NCI-H128 (cell line): ENCODE measurements around the gene BOLA3.
A peak's percentile ranks its signal among the peaks of the same experiment; 100 is the strongest.
"Not testable (repeated sequence)": the region's sequence is repeated elsewhere in the genome, so short reads cannot be mapped to it uniquely, and the experiment has no call there.

Experiments used
- DNase-seq: peaks from one replicate; lab custom pipeline; 2025; ENCODE audit not compliant: unreplicated experiment; lab: John Stamatoyannopoulos, UW

The BOLA3 gene

DNA sequence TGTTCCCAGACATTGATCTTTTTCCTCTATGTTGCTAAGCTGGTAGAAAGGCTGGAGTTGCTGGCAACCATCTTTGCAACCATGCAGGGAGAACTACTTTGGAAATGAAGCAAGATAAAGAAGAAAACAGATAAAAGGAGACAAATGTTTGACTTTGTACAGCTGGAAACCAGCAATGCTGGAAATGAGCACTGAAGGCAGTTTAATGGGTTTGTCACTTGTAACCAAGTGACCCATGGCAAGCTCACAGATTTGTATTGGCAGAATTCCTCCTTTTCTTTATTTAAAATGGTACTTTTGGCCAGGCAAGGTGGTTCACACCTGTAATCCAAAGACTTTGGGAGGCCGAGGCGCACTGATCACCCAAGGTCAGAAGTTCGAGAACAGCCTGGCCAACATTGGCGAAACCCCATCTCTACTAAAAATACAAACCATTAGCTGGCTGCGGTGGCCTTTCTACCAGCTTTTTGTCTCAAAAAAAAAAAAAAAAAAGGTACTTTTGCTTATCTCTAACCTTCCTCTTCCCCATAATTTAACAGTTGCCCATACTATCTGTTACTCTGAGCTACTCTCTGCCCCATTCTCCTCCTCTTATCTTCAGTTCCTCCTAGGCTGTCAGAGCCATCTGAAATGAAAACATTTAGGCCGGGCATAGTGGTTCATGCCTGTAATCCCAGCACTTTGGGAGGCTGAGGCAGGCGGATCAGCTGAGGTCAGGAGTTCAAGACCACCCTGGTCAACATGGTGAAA is 2.0 kb upstream of the BOLA3 start:
- DNase-seq, result no peak

DNA sequence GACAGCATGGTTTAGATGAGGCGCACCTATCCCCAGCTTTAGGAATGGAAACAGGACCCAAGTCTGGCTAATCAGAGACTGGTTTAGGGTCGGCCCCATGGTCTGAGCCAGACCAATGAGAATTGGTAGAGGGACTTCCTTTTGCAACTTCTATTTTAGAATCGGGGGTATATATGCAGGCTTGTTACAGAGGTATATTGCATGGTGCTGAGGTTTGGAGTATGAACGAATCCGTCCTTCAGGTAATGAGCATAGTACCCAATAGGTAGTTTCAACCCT is 1.5 kb upstream of the BOLA3 start:
- DNase-seq, result no peak

DNA sequence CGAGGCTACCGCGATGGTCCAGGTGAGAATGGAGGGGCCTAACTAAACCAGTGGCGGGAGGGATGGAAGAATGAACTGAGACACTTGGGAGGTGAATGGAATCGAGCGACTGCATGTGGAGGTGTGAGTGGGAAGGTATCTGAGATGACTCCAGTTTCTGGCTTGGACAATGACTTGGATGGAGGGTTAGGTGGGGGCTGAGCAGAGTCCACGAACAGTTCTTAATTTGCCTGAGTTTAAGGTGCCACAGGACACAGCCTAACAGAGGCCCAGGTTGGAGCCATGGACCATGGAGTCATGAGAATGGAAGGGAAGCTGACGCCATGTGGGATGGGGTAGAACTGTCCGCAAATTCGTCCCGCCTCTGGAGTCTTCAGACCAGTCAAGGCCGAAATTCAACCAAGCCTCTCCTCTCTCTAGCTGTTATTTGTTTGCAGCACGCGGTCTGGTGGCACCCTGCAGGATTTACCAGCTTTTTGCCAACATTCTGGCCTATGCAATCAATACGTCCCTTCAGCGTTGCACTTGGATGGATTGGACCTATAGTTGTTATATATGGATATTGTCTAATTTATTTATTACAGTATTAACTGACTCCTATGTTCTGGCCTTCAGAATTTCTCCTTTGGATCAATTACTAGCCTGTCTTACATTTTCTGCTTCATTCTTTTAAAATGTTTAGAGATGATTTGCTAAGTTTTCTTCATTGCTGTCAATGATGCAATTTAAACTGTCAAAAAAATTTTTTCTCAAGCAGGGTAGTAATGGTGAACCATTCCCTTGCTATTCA is 940 bp upstream of the BOLA3 start:
- no peak for DNase-seq

DNA sequence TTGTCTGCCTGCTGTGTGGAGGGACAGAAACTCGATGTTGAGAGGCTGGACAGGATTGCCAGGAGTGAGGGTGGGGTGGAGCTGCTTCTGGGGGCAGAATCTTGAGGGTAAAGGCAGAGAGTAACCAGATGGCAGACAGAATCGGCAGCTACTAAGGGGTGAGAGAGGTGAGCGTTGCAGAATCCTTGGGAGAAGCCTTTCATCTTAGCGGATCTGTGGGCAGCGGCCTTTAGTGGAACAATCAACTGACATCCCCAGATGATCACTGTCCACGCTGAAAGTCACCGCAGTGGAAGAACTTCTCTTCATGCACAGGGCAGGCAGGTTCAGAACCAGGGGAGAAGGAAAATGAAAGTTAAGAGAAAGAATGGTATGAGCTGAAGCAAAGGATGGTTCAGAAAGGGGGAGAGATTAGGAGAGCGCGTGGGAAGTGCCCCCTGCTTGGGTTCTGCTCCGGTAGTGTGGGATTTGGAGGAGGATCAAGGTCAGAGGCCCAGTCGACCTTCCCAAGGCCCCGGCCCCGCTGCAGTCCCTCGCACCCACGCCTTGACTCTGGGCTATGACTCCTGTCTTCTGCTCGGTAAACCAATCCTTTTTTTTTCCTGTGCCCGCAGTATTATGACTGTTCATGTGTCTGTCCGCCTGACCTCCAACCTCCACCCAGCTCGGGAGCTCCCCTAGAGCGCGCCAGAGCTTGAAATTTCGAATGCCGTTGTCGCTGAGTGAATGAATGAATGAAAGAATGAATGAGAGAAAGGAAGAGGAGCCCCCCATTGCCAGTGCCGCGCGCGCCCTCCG is 584 bp downstream of the BOLA3 start:
- no peak for DNase-seq

DNA sequence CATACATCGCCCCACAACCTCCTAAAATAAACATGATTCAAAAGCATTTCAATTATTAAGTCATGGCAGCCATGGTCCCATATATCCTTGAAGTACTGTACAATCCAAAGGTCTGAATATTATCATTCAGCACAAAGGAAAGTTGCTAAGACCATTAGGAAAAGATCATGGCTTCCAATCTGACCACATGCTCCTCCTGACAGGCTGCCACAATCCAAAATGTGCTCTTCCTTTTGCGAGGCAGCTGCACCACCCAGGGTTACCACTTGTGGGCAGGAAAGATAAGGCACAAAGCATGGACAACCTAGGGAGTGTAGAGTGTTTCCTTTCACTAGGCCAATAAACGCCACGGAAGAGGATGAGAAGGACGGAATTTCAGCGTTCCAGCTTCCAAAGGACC is 5.4 kb downstream of the BOLA3 start:
- no peak for DNase-seq

DNA sequence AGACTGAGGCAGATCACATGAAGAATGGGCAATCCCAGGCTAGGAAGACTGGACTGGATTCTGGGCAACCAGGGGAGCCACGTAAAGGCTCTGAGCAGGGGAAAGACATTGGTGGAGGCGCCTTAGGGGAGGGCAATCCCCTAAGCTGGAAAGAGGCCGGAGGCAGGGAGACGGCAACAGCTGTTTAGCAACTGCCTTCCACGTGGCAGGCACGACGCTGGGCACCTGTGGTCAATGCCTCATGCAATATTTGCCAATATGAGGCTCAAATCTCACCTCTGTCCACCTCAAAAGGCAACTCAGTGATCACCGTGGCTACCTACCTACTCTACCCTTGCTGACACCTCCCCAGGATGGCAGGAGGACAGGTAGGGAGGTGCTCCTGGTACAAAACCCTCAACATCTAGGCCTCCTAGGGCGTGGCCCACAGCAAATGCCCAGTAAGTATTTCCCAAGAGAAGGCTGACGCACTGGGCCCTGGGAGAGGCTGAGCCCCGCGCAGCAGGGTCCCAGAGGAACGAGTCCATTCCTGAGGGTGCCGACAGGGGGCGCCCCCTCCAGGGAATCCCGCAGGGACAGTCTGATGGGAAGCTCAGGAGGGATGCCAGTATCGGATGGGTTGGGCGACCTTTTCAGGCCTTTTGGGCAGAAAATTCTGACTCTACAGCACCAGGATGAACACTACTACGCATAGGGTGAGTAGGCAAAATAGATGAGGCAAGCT is 8.9 kb downstream of the BOLA3 start:
- no peak for DNase-seq

DNA sequence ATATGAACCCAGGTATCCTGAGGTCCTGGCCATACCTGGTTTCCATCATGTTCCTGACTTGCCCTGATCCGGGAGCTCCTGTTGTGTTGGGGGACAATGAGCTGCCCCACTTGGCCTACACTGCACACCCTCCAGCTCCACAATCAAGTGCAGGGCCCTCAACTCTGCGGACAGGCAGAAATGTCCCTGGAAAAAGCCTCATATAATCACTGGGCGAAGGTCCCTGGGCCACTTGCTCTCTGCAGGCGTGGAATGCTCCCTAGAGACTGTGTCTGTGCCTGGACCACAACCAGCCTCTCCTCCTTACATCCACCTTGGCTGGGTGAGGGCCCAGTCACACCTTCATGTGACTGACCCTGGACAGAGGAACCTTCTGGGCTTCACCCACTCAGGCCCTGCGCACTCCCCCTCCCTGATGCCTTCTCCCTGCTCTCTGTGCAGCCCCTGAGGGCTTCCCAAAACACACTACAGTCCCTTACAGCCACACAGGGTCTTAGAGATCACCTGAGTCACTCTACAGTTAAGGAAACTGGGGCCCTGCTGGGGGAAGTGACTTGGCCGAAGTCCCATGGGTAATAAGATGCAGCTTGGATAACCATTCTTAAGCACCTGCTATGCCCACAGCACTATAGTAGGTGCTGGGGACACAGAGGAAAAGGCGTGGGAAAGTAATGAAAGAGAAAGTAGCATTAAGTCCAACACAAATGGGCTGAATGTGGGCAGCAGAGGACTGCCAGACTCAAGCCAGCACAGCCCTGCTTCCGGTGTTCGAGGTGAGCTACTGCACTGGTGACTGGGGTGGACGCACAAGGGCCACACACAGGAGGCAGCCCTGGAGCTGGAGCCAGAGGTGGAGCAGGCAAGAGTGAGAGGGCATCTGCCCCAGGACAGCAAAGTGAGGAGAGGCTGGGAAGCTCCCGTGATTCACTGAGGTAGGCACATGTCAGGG is 9.8 kb downstream of the BOLA3 start:
- no peak for DNase-seq

DNA sequence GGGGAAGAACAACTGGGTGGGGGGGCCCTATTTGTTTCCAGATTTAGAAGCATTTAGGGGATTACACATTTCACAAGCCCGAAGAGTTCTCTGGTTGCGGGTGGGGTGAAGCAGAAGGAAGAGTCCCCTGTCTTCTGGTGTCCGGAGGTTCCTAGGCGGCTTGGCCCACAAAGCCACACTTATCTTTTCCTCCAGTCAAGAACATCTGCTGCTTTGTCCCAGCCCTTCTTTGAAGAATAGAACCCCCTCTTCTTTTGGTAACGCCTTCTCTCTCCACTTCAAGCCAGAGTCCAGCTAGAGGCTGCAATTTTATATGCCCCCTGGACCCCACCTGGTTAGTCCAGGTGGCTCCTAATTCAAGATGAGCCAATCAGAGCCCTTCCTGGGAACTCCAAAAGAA is 15.8 kb downstream of the BOLA3 start:
- DNase-seq, result no peak

DNA sequence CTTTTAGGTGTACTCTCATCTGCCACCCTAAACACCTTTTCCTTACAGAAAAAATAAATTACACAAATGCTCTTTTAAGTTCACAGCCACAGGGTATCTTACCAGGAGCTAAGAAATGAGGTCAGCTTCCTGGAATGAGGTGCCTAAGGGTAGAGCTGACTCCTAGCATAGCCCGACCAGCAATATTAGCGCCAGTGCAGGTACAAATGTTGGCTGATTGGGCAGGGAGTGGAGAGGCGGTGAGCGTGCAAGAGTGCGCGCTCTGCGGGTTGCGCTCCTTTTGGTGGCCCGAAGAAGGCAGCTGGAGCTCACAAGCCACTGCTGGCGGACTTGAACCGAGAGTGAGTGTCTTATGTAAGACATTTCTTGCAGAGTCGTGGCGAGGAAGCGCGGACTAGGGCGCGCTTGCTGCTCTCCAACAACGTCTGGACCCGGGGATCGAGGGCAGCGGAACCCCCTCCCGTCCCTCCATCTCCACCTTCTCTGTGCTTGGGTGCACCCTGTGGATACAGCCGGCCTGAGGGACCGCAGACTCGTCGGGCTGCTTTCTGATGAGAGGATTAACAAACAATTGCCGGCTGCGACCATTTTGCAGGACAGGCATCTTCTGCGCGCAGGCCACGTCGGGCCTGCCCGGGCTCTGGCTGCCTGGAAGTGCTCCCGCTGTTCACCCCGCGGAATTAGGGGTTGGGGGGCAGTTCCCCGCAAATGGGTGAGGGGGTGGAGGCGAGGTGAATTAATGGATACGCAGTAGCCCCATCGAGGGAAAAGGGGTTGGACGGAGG is 17.3 kb downstream of the BOLA3 start:
- no peak for DNase-seq

DNA sequence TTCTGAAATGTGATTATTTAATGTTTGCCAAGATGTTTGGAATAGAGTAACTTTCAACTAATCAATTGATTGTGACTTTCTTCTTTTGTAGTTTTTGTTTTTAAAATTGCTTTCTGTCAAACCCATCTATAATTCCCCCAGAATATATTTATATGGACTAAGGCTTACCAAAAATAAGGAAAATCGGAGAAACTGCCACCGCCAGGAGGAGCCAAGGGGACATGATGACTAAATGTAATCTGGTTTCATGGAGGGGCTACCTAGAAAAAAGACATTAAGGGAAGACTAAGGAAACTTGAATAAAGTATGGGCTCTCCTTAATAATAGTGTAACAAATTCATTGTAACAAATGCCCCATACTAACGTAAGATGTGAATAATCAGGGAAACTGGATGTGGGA is 19.5 kb downstream of the BOLA3 start:
- DNase-seq, result no peak

DNA sequence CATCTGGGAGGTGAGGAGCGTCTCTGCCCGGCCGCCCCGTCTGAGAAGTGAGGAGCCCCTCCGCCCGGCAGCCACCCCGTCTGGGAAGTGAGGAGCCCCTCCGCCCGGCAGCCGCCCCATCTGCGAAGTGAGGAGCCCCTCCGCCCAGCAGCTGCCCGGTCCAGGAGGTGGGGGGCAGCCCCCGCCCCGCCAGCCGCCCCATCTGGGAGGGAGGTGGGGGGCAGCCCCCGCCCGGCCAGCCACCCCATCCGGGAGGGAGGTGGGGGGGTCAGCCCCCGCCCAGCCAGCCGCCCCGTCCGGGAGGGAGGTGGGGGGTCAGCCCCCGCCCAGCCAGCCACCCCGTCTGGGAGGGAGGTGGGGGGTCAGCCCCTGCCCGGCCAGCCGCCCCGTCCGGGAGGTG is 23.8 kb downstream of the BOLA3 start:
- not testable (repeated sequence) for DNase-seq

DNA sequence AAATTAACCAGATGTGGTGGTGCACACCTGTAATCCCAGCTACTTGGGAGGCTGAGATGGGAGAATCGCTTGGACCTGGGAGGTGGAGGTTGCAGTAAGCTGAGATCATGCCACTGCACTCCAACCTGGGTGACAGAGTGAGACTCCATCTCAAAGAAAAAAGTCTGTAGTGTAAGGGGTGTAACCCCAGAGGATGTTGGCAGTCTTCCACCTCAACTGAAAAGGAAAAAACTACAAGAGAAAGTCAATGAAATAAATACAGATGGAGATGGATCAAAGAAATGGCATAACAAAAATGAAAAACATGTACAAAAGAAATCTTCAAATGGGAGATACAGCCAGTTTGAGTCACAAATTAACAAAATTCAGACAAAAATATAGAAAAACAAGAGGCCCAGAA is 25.9 kb downstream of the BOLA3 start:
- DNase-seq, result not testable (repeated sequence)

DNA sequence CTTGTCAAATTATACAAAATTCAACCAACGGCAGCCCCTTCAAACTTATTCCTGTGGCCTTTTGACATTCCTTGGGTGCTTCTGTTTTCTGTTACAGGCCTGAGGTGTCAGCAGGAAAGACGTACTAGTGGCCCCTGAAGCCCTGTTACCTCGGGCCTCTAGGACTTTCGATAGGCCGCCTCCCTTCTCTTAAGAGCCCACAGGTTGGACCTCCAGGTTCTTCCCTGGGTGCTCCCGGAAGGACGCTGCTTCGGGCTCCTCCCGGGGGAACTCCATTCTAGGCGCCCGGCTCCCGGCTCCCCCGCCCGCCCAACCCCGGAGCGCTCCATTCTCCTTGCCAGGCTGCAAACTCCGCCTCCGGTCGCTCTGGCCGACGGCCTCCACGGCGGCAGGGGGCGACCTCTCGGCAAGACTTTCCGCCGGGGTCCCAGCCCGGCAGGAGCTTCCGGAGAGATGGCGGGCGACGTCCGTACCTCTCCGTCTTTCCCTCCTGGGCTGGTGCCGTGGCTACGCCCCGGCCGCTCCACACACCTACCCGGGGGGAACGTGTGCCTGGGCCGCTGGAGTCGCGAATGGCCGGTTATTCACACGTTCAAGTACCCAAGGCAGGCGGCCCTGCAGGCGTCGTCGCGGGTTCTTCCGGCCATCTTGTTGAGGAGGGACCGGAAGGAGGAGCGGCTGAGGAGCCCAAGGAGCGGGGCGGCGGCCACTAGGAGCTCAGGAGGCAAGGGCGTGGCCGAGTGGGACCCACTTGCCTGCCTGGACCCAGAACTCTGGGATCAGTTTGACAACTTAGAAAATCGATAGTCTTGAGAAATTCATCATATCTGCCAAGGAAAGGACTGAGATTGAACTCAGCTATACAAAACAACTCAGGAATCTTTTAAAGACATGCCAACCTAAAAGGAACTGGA is 27.5 kb downstream of the BOLA3 start:
- peak; percentile 40 for DNase-seq

DNA sequence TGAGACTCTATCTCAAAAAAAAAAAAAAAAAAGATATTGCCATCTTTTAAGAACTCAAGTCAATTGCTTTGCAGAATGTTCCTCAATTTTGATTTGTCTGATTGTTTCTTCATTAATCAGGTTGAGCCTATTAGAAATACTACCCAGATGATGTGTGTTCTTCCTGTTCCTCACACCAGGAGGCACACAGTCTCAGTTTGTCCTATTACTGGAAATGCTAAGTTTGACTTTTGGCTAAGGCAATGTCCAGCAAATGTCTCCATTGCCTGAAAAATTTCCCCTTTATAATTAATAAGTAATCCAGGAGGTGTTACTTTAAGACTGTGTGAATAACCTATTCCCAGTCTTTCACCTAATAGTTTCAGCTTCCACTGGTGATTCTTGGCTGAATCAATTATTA is 28.4 kb downstream of the BOLA3 start:
- no peak for DNase-seq

DNA sequence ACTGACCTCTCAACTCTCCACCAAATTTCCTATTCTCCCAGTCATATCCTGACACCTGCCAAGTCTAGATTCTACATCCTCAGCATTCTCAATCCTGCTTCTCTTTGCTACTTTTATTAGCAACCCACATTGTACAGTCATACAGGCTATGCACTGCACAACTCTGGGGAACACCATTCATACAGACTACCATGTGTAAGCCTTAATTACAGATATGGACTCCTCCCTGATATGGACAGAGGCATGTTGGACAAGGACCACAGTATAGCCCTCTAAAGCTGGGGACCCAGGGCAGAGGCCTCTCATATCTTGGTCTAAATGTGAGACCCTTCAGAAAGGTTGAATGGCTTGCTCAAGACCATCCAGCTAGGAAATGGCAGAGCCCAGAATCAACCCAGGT is 36.3 kb downstream of the BOLA3 start:
- no peak for DNase-seq

DNA sequence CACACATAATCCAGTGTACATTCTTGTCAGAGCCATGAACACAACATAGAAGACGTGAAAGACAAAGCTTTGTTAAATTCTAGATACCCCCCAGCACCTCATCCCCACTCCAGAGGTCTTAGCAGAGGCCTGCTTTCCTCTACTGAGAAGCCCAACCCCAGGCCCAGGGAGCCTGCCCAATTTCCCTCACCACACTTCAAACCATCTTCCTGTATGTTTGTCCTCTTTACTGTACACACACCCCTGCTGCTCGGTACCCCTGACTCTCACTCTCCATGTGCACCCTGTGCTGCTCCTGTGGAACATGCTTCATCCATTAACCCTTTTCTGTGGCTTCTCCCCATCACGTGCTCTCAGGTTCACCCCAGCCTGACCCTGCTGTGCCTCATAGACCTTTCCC is 37.2 kb downstream of the BOLA3 start:
- DNase-seq, result no peak

DNA sequence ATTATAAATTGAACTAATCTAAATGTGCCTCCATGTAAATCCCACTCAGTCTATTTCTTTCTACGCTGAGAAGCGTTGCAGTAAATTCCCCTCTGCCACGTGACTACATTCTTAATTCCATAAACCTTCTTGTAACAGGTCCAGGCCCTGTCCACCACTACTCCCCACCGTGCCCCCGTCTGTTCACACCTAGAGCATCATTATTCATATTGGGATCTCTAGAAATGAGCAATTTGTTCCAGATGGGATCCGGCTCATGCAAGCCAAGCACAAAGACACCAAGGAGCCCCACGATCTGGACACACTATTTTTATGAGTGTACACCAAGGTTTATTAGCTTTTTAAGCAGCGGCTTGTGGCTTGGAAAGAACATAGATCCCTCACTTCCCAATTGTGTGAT is 38.2 kb downstream of the BOLA3 start:
- no peak for DNase-seq

DNA sequence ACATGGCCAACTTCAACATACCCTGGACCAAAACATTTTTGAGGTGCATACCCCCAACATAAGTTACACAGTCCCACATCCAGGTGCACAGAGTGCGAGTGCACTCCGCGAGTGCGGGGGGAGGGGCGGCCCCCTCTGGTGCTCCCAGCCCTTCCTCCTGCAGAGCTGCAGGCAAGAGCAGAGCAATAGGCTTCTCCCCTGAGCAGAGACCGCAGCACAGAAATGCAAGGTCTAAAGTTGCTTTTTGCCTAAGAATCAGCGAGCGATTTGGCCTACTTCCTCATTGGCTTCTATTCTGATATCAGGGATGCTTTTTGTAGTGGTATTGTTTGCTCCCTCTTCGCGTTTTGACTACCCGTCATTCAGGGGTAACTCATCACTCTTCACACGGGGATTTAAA is 40.6 kb downstream of the BOLA3 start:
- DNase-seq, result no peak

DNA sequence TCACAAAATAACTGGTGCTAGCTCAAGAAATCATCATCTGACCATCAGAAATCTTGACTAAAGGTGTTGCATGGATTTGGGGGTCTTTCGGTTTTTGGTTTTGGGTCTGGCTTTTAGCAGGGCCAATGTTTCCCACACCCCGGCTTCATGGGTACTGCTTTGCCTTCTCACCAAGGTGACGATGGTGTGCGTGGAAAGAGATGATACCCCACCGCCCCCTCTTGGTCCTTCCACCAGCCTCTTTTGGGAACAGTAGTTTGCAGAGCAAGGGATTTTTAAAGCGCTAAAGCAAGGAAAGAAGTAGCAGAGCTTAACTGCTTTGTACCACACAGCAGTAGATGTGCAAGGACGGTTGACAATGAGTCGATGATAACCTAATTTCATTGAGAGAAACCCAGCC is 42.3 kb downstream of the BOLA3 start:
- no peak for DNase-seq
